ENCODE results near the gene FASTKD2.

The FASTKD2 gene
- total RNA-seq, result 19.0 to 83.5 (median 62.0) reads per million in 18 experiments

DNA sequence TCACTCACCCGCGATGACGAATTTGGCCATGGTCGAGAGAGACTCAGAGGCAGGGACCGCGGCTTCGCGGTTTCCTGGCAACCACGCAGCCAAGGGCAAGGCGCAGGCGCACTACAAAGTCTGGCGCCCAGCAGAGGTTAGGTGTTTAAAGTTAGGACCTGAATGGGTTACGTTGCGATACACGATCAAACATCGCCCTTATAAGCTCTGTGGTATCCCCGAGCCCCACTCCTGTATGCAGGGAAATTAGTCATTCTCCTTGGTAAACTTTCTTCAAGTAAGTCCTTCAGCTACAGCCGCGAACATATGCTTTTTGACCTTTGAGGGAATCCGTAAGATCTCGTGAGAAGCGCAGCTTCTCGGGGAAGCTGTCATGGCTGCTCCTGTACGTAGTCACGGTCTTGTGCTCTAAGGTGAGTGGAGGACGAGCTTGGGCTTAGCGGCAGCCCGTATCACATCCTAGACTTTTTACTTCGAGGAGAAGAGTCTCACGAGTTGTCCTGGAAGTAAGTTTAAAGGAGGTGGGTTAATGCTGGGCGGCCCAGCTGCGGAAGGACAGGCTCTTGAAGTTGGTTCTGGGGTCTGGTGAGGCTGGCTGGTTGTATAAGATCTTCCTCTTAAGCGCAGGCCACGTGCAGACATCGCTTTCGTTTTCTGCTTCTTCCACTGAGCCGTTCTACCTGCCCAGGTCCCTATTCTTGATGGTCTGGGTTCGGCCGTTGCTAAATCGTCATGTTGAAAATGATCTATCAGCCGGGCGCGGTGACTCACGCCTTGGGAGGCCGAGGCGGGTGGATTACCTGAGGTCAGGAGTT is at the start of gene FASTKD2, which contains the start of gene MDH1B:
Gene FASTKD2, plus strand, starts transcription at position 365 of the 815 bp plus-strand sequence. CDS start 1,088 bp downstream, outside the sequence.
Gene MDH1B, minus strand, starts transcription at position 87 of the 815 bp plus-strand sequence. Its CDS starts 57 bp downstream, at position 30.
- peak; percentile 92 to 93 for DNase-seq

DNA sequence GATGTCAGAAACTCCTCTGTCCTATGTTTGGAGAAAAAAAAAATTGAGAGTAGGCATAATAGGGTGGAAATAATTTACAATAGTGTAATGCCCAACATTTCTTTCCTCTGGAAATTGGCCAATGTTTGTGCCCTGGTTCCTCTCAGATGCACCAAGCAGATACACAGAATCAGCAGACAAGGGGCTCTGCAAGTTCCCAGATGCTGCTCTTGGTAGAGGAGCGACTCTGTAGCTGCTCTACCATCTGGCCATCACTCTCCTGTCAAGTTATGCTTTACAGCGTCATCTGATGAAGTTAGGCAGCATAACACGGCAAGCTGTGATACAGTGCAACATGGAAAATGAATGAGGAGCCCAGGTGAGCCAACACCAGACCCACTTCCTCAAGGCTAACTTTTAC is 48.8 kb upstream of the FASTKD2 start:
- DNase-seq, result no peak

DNA sequence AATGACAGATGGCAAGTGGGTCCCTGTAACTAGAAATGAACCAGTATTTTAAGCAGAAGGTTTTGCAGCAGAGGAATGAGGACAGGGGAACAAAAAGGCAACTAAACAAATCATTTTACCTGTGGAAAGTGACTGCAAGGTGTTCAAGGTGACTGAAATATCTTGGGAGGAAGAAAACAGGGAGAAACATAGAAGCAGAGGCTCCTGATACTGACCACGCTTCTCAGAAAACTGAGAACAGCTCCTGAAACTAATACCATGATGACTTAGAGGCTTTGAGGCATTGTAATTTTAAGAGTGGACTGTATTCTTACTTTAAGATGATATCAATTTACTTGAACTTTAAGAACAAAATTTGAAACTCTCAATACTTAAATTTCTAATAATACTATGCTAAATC is 47.1 kb upstream of the FASTKD2 start, which contains the start of gene DYTN:
Gene DYTN, minus strand, starts transcription at position 101 of the 400 bp plus-strand sequence. CDS start 117 bp downstream, outside the sequence.
- DNase-seq, result no peak

DNA sequence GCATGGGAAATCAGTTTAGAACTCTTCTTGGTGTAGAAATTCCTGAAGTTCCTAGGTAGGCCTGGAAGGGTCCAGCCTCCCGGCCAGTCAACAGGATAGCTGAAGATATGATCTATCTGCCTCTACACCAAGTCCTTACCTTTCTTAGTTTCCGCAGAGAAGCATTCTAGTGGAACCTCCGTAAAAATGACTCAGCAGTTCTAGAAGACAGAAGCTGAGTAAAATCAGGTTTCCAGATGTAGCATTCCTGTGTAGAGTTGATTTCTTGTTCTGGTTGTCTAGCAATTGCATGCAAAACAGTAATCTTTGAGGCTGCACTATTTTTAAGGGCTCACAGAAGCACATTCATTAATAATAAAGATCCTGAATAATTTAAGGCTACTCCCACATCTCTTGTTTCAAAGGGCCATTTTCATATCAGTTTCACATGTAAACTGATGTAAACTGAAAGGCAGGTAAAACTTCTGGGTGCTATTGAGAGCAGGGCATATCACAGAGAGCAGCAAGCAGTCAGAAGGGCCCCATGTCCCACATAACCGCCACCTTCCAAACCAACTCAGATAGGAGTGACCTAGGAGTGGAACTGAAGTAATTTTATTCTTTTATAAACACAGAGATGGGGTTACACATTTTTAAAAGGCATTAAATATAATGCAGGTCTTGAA is 44.0 kb upstream of the FASTKD2 start:
- no peak for DNase-seq

DNA sequence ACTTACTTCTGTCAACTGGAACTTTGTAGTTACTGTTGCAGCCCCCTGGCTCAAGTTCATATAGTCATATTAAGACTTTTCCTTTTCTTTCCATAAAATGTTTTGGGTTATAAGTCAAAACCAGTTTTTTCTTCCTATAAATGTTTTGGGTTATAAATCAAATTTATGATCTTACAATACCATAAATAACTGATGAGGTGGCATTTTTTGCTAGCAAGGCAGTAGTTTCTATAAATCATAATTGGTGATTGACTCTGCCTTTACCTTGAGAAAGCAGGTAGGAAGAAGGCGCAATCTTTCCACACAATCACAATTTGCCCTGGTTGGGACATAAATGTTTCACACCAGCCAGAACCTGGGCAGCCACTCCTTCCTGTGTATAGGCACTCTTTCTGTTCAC is 42.1 kb upstream of the FASTKD2 start:
- DNase-seq, result no peak

DNA sequence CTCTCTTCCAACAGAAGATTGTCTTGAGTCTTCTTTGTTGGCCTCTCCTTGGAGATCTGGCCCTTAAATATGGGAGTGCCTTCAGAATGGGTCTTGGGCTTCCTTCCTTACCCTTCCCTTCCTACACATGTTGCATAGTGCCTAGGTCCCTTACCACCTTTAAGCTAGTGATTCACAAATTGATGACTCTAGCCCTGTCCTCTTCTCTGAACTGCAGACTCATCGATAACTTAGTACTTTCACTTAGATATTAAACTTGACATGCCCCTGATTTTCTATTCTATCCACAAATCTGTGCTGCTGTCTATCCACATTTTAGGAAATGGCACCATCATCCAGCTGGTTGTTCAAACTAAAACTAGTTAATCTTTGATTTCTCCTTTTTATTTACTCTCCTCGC is 38.1 kb upstream of the FASTKD2 start:
- DNase-seq, result no peak

DNA sequence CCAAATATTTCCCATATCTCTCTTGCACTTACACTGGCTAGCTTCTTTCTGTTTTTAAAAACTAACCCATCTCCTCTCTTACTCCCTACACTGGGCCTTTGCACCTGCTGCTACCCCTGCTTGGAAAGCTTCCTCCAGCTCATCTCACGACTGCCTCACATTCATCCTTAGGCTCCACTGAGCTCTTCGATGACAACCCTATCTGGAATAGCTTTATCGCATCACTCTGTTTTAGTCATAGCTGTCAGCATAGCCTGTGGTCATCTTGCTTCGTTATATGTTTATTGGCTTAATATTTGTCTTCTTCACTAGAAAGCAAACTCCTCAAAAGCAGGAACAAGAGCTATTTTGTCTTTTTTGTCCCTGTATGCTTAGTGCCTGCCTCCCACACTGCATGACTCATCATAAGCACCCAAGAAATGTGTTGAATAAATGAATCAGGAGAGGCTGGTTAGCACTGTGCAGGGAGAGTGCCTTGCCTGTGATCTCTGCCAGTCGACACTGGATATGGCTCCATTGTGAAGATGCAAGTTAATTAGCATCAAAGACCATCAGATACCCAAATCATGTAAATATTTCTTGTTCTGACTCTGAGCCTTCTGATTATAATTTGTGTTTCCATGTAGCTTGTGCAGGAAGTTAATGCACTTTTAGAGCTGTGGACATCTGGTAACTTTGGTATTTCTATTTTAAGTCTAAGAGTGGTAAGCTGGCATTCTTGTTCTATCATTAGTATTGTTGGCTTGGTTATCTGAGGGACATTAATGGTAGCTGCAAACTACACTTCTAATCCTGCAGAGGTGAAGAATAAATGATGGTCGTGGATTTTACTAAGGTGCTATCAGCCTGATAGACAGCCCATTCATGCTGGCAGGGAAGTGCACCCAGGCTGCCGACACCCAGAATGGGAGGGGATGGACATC is 36.9 kb upstream of the FASTKD2 start:
- peak; percentile 42 to 72 for DNase-seq

DNA sequence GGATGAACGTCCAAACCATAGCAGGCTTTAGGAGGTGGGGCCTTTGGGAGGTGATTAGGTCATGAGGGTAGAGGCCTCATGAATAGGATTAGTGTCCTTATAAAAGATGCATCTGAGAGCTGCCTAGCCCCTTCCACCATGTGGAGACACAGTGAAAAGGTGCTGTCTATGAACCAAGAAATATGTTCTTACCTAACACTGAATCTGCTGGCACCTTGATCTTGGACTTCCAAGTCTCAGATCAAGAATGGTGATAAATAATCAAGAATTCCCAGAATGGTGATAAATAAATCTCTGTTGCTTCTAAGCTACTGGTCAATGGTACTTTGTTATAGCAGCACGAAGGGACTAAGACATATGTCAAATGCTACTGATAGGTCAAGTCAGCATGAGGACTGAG is 32.1 kb upstream of the FASTKD2 start:
- no peak for DNase-seq

DNA sequence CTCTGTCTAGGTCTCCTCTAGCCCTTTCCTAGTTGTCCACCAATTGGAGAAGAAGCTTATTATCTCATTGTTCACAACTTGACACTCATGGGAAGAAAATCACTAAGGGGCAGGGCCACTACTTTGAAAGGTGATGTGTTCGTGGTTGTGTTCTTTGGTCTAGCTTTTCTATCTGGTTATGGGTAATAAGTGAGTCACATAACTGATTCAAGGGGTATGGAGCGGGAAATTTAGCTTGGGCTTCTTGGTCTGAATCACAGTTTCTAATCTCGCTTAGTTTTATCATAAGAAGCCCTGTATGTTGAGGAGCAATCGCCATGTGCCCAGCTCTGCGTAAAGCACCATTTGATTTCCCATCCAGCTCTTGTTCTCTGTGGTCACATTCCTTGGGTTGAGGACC is 28.5 kb upstream of the FASTKD2 start:
- no peak for DNase-seq

DNA sequence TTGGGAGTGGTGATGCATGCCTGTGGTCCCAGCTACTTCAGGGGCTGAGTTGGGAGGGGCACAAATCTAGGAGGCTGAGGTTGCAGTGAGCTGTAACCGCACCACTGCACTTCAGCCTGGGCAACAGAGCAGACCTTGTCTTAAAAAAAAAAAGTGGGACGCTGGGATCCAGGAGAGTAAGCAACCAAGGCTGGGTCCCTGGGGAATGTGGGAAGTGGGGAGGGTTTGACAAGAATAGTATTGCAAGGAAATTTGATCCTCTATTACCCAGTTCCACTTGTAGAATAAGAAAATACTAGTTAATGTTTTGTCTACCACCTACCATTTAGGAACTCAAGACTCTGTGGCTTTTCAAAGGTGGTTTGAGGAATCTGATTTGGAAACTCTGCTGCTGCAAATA is 26.1 kb upstream of the FASTKD2 start:
- DNase-seq, result no peak

DNA sequence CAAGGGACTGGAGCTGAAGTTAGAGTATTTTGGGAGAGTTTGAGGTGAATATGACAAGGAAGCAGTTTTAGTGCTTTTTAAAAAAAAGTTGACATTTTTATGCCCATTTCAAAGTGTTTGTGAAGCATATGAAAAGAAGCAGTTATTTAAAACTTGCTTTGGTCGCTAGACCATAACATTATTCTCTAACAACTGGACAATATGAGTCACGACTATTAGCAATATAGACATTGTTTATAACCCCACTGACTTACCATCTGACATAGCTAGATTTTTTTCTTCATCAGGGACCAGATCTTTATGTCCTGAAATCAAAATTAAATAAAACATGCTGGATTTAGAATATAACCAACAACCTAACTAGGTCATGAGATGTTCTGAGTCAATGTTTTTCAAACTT is 24.6 kb upstream of the FASTKD2 start:
- no peak for DNase-seq

DNA sequence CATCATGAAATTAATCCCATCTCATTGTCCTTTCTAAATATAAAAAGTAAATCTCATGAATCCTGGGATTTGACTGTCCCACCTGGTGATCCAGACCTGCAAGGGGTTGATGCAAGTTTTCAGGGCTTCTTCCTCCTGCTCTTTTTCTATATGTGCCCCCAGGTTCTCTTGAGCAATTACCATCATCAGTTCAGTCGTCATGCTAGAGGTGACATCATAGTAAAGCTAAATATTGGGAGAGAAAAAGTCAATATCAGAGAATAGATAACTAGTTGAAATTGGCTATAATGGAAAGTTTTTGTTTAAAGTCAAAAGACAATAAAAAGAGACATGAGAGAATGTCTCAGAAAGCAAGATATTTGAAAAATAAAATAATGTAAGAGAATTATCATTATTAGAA is 8.6 kb upstream of the FASTKD2 start:
- DNase-seq, result no peak

DNA sequence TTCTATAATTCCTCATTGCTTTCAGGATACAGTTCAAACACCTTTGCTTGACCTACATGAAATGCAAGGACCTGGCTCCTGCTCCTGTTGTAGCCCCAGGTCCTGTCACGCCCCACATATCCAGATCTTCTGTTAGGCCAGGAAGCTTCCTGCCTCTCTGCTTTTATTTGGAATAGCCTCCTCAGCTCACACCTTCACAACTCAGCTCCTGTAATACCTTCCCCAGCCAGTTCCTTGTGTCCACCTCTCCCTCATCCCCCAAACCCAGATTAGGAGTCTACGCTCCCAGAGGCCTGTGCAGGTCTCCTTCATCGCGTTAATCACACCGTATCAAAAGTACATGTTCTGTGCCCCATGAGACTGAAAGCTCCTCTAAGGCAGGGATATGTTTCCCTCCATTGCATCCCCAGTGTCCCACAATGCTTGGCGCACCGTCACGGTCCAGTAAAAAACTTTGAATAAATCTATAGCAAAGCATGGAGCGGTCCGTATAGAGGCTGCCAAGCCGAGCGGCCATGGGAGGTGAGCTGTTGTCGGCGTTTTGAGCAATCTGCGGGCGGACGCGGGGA is 649 bp upstream of the FASTKD2 start:
- DNase-seq, result no peak

DNA sequence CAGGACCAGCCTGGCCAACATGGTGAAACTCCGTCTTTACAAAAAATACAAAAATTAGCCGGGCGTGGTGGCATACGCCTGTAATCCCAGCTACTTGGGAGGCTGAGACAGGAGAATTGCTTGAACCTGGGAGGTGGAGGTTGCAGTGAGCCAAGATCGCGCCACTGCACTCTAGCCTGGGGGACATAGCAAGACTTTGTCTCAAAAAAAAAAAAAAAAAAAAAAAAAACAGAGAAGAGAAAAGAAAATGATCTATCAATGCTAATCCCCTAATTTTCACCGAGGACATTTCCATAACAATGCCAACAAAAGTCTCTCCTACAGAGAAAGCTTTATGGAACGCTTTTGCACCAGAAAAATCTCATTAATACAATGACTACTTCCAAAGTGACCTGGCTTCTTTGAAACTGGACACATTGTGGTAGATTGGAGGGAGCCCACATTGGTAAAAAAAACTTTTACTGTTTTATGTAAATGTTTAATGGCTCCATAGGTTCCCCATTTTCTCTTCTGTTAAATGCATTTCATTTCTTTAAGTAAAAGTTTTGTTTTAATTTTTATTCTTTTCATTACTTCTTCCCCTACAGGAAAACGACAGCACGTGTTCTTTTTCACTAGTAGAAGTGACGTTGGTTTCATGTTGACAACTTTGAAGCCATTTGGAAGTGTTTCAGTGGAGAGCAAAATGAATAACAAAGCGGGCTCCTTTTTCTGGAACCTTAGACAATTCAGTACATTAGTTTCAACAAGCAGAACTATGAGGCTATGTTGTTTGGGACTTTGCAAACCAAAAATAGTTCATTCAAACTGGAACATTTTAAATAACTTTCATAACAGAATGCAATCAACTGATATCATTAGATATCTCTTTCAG is 888 bp downstream of the FASTKD2 start:
- no peak for DNase-seq

DNA sequence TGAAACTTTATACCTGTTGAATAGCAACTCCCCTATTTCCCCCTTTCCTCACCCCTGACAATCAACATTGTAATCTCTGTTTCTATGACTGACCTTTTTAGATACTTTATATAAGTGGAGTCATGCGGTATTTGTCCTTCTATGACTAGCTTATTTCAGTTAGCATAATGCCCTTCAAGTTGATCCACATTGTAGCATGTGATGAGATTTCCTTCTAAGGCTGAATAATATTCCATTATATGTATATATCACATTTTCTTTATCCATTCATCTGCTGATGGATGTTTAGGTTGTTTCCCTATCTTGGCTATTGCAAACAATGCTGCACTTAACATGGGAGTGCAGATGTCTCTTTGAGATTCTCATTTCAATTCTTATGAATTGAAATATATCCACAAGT is 9.5 kb downstream of the FASTKD2 start:
- no peak for DNase-seq

DNA sequence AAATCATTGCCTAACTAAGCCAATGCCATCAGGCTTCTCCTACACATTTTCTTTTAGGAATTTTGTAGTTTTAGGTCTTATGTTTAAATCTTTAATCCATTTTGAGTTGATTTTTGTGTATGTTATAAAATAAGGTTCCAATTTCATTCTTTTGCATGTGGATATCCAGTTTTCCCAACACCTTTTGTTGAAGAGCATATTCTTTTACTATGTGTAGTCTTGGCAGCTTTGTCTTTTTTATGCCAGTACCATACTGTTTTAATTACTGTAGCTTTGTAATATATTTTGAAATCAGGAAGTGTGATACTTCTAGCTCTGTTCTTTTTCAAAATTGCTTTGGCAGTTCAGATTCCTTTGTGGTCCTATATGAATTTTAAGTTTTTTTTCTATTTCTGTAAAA is 11.0 kb downstream of the FASTKD2 start:
- DNase-seq, result no peak

DNA sequence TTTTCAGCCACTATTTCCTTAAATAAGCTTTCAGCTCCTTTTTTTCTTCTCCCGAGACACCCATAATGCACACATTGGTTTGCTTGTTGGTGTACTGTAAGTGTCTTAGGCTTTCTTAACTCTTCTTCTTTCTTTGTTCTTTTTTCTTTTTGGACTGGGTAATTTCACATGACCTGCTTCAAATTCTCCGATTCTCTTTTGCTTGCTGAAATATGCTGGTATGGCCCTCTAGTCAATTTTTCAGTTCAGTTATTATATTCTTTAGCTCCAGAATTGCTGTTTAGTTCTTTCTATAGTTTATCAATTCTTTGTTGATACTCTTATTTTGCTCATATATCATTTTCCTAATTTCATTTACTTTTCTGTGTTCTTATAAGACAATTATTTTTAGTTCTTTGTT is 15.3 kb downstream of the FASTKD2 start:
- DNase-seq, result no peak

DNA sequence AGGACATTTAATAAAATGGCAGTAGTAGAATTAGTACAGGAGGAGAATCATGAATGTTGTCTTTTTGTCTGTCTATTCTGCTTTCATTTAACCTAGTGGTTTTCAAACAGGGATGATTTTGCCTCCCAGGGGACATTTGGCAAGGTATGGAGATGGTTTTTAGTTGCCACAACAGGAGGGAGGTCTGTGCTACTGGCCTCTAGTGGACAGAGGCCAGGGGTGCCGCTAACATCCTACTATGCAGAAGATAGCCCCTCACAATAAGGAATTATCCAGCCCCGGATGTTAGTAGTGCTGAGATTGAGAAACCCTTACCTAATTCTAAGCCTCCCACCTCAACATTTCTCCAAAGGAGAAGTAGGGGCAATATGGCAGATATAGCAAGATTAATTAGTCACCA is 18.3 kb downstream of the FASTKD2 start:
- DNase-seq, result no peak

DNA sequence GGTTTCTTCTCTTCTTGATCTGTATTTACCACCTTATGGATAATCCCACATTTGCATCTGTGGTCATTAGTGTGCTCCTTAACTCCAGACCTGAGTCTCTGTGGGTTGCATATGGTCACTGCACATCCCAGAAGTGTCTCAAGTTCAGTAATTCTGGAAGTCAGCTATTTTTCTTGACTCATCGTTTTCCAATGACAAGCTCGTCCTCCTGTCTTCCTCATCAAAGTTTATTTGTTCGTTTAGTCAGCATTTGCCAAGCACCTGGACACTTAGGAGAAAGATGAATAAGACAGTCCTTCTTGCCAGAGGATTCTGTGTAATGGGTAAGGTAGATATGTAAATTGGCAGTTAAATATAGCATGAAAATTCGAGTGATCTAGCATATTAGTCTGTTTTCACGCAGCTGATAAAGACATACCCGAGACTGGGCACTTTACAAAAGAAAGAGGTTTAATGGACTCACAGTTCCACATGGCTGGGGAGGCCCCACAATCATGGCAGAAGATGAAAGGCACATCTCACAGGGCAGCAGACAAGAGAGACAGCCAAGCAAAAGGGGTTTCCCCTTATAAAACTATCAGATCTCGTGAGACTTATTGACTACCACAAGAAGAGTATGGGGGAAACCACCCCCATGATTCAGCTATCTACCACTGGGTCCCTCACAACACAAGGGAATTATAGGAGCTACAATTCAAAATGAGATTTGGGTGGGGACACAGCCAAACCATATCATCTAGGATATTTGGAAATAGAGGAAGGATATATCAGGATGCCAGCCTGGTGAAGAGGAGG is 19.4 kb downstream of the FASTKD2 start:
- DNase-seq, result no peak

DNA sequence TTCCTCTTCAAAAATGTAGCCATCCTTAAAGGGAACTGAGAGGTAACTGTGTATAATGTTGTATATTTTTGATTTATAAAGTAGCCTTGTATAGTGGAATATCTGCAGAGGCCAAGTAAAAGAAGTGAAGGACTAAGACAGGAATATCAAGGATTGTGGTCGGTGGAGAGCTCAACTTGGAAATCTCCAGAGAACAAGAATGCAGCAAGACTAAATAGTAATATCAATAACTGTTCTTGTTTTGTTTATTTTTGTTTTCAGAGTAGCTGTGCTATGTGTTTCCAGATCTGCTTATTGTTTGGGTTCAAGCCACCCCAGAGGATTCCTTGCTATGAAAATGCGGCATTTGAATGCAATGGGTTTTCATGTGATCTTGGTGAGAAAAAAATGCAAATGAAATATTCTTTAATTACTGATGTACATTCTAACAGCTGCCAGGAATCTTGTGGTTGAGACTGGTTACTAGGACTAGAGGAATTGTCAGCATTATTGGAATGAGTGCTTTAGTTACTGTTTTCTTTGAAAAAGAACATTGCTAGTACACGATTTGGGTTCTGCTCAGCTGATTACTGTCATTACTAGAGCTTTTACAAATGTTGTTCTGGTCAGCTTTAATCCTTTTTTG is 25.0 kb downstream of the FASTKD2 start:
- DNase-seq, result no peak
